Calu3 (cell line): Measurements from ENCODE around the gene ETS1. TPM values are rescaled to one million over a fixed set of nuclear protein-coding genes. Genes with fewer than 3 reads are reported as not detected.

ENCODE experiments used
- BruUV-seq: library from RNA; stranded (reverse); fragments of 400-500 nt; replicated peaks from 2 replicates; lab custom pipeline; 2021; lab: Mats Ljungman, UMichigan
- CTCF ChIA-PET: fragments of 300-600 bp; sonication (Branson Sonifier 250); formaldehyde crosslinking; loops from one replicate; lab custom pipeline; 2022; ENCODE audit warnings: antibody characterized with exemption; lab: Charles Lee
- DNase-seq: peaks from one replicate; pipeline ENCODE4 v3.0.0; 2022
- H3K27ac Mint-ChIP-seq: one replicate; pipeline ENCODE4 v1.8.0; 2022; ENCODE audit warnings: mixed read lengths; ENCODE audit not compliant: unreplicated experiment
- H3K27me3 Mint-ChIP-seq: one replicate; pipeline ENCODE4 v1.8.0; 2022; ENCODE audit warnings: mixed read lengths; ENCODE audit not compliant: unreplicated experiment
- H3K36me3 Mint-ChIP-seq: one replicate; pipeline ENCODE4 v1.8.0; 2022; ENCODE audit warnings: mild to moderate bottlenecking, moderate library complexity, mixed read lengths; ENCODE audit not compliant: insufficient read depth, unreplicated experiment
- H3K4me1 Mint-ChIP-seq: one replicate; pipeline ENCODE4 v1.8.0; 2022; ENCODE audit warnings: mild to moderate bottlenecking, low read depth, mixed read lengths; ENCODE audit not compliant: unreplicated experiment
- H3K4me3 Mint-ChIP-seq: one replicate; pipeline ENCODE4 v1.8.0; 2022; ENCODE audit warnings: mild to moderate bottlenecking, low read depth, moderate library complexity, mixed read lengths; ENCODE audit not compliant: unreplicated experiment
- H3K9me3 Mint-ChIP-seq: one replicate; pipeline ENCODE4 v1.8.0; 2022; ENCODE audit warnings: low read depth, mixed read lengths; ENCODE audit not compliant: unreplicated experiment
- CTCF ChIP-seq: fragments of 200-600 bp; IDR thresholded peaks from one replicate; pipeline ENCODE4 v1.8.0; 2022; ENCODE audit warnings: antibody characterized with exemption; ENCODE audit not compliant: unreplicated experiment
- intact Hi-C: fragments of 100-400 bp; cut with micrococcal nuclease; formaldehyde crosslinking; loops from one replicate; pipeline ENCODE4 v1.10.0; 2022; ENCODE audit not compliant: unreplicated experiment
- total RNA-seq: library from RNA; stranded (reverse); gene quantifications from 2 replicates; pipeline ENCODE4 v1.2.3, GENCODE V29; 2022

The ETS1 gene
- total RNA-seq, 1 experiment from 2014 or later, result 38.4 TPM

- no peak for DNase-seq
- Mint-ChIP-seq H3K4me3 (no peak overlapping the region), H3K36me3 (no peaks in the 10 kb centered on the region), H3K27ac (no peak overlapping the region), H3K27me3 (no peaks in the 10 kb centered on the region), H3K4me1 (no peaks in the 10 kb centered on the region), H3K9me3 (no peaks in the 10 kb centered on the region)
- CTCF ChIA-PET, result no interaction called here
- no TSS peak for BruUV-seq
- intact Hi-C loops, result no loop called here
- TF ChIP-seq CTCF, result no peak
Observed at GRCh38 chr11:128568166-128568778, 19.1 kb downstream of the ETS1 start.

GRCh38 chr11:128567130-128567529 is 20.2 kb downstream of the ETS1 start:
- H3K9me3 Mint-ChIP-seq, result no peaks in the 10 kb centered on the region
- H3K4me1 Mint-ChIP-seq, result no peaks in the 10 kb centered on the region
- no peak for TF ChIP-seq CTCF
- no peak for DNase-seq
- H3K27ac Mint-ChIP-seq, result no peak overlapping the region
- BruUV-seq, result no TSS peak
- CTCF ChIA-PET, result no interaction called here
- no peaks in the 10 kb centered on the region for H3K36me3 Mint-ChIP-seq
- H3K27me3 Mint-ChIP-seq, result no peaks in the 10 kb centered on the region
- intact Hi-C loops, result no loop called here
- H3K4me3 Mint-ChIP-seq, result no peak overlapping the region

- no peaks in the 10 kb centered on the region for H3K36me3 Mint-ChIP-seq
- H3K4me1 Mint-ChIP-seq, result no peaks in the 10 kb centered on the region
- intact Hi-C loops, result no loop called here
- TF ChIP-seq CTCF, result no peak
- no peaks in the 10 kb centered on the region for H3K9me3 Mint-ChIP-seq
- BruUV-seq, result no TSS peak
- H3K4me3 Mint-ChIP-seq, result no peak overlapping the region
- H3K27ac Mint-ChIP-seq, result no peak overlapping the region
- DNase-seq, result no peak
- CTCF ChIA-PET, result no interaction called here
- no peaks in the 10 kb centered on the region for H3K27me3 Mint-ChIP-seq
Observed at GRCh38 chr11:128565881-128566280, 21.5 kb downstream of the ETS1 start.

GRCh38 chr11:128564642-128565245 is 22.6 kb downstream of the ETS1 start:
- Mint-ChIP-seq H3K27ac (no peak overlapping the region), H3K27me3 (no peaks in the 10 kb centered on the region), H3K9me3 (no peaks in the 10 kb centered on the region), H3K4me3 (no peak overlapping the region), H3K36me3 (no peaks in the 10 kb centered on the region), H3K4me1 (no peaks in the 10 kb centered on the region)
- BruUV-seq, result no TSS peak
- DNase-seq, result no peak
- CTCF ChIA-PET, result no interaction called here
- no peak for TF ChIP-seq CTCF
- intact Hi-C loops, result no loop called here
